ENCODE data around the gene SUSD6.

SUSD6 gene, protein sequence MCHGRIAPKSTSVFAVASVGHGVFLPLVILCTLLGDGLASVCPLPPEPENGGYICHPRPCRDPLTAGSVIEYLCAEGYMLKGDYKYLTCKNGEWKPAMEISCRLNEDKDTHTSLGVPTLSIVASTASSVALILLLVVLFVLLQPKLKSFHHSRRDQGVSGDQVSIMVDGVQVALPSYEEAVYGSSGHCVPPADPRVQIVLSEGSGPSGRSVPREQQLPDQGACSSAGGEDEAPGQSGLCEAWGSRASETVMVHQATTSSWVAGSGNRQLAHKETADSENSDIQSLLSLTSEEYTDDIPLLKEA

DNA sequence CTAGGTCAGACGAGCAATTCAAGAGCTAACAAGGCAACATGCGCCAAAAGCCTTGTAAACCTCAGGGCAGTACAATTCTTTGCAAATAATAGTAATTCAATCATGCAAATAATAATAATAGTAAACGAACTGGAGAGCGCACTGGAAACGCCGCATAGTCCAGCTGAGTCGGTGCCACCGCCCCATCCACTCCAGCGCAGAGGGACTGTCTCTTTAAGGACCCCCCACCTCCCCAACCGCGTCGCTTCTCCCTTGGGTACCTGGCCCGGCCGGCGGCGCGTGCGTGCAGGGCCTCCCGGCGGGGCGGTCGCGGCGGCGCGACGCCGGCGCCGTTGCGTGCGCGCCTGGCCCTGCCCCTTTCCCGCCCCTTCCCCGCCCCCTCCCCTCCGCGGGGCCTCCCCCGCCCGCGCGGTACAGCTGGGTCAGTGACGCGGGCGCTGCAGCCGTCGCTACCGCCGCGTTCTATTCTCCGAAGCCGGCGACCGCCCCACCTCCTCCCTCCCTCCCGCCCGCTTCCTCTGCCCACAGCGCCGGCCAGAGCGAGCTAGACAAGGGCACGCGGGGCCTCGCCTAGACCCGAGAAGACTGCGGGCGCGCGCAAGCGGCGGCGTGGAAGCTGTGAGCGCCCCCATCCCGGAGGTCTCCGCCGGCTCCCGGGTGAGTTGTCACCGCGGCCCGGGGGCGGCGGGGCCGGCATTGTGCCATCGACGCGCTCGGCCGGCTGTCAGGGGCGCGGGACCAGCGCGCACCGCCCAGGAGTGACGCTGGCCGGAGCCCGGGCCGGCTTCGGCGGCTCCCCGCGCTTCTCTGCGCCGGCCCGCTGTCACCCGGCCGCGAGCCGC, at the start of gene SUSD6:
Gene SUSD6, plus strand, starts transcription at position 425 of the 842 bp plus-strand sequence. CDS start 46,997 bp downstream, outside the sequence.
- peak; percentile 97 for DNase-seq (ENCODE audit: low spot score)

DNA sequence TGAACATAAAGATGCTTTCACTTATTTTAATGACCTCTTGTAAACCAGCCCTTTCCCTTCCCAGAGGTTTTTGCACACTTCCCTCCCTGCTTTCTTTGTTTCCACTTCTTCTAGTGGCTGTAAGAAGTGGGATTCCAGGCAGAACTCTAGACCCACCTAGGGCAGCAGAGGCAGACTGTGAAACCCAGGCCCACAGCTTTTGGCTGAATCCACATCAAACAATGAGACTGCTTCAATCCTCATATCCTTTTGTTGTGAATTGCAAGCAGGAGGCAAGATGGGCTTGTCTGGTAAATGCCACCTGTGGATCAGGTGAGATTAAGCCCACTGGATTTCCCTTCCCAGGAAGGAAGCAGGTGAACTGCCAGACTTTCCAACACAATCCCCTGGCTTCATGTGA, 49.5 kb upstream of the SUSD6 start:
- no peak for DNase-seq (ENCODE audit: low spot score)

DNA sequence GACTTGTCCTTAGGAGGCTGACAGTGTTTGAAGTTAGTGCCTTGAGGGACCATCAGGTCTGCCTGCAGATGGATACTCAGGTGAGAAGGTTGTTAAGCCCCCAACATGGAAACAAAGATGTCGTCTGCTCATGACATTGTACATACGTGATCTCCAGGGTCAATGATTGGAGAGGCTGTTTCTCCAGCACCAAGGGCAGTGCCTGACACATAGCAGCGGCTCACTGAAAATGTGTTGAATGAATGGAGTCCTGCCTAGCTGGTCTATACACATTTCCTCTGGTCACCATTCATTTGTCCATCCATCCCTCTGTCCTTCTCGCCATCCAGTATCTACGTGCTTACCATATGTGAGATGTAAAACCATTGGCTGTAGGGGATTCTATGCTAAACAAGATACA, 43.8 kb upstream of the SUSD6 start:
- DNase-seq (ENCODE audit: low spot score), result no peak

DNA sequence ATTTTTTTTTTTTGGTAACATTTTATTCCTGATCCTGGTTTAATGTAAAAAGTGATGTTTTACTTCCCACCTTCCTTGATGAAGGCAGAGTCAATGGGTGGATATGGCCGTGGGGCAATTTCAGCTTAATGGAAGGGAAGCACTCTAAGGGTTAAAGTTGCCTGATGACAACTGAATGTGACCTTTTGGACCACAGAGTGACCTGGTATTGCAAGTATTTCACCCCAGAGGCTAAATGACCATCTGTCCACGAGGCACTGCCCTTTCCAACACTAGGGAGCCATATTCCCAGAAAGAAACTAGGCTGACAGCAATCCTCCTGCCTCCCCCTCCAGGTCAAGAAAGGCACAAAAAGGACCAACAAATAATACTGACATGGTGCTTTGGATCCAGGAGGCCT, 41.5 kb upstream of the SUSD6 start:
- DNase-seq (ENCODE audit: low spot score), result no peak

DNA sequence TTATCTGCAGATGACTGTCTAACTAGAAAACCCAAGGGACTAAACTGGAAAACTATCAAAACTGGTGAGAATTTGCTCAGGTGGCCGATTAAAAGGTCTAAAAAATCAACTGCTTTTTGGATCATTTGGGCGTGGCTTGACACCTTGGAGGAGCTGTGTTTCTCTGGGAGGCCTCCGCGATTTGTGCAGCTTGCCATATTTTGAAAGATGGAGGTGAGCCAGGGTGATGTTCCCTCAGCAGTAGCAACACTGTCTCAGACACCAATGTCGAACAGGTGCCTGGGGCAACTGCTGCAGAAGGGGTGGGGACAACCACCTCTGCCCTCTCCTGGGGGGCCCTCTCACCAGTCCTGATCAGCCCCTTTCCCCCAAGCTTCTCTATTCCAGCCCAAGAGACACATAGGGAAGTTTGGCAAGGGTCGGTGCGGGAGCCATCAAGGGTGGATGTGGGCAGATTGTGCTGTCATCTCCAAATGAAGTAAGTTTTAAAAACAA, 40.5 kb upstream of the SUSD6 start:
- DNase-seq (ENCODE audit: low spot score), result no peak

DNA sequence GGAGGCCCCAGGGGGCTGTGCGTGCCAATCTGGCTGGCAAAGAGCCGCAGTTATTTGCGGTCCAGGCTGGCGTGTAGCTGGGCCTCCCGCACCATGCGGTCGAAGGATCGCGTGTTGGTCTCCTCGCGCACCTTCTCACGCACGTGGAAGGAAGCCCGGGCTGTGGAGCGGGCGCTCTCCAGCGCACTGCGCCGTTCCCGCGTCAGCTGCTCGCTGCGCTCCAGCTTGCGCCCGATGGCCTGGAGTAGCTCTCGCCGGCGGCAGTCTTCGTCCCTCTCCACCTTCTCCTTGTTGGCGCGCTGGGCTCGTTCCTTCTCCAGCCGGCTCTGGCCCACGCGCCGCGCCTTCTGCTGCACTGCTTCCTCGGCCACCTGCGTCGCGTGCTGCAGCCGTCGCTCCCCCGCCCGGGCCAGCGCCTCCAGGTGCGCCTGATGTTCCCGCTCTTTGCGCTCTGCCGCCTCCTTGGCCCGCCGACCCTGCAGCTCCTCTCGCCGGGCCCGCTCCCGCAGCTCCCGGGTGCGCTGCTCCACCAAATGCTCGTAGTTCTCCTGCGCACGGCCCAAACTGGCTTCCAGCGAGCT, 39.9 kb upstream of the SUSD6 start:
- DNase-seq (ENCODE audit: low spot score), result no peak

DNA sequence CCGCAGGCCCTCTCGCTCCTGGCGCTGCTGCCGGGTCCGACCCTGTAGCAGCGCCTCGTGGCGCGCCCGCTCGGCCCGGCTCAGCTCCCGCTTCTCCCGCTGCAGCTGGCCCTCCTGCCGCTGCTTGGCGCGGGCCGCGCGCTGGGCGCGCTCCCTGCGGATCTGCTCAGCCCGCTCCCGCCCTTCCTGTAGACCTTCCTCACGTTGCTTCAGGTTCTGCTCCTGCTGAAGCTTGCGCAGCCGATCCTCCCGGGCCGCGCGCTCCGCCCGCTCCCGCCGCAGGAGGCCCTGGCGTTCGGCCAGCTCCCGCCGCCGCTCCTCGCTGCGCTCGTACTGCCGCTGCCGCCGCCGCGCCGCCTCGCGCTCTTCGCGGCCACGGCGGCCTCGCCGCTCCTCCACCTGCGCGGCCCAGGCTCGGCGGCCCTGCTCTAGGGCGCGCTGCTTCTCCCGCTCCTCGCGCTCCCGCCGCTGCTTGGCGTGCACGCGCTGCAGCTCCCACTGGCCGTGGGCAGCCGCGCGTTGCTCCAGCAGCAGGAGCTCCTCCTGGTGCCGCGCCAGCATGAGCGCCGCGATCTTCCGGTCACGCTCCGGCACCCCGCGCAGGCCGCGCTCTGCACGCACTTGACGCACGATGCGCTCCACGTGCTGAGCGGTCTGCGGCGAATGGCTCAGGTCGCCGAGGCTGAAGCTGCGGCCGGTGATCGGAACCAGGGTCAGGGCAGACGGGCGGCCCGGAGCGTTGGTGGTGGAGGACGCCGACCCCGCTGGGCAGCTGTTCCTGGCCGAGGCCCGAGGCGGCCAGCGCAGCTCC, 39.2 kb upstream of the SUSD6 start:
- DNase-seq (ENCODE audit: low spot score), result no peak

DNA sequence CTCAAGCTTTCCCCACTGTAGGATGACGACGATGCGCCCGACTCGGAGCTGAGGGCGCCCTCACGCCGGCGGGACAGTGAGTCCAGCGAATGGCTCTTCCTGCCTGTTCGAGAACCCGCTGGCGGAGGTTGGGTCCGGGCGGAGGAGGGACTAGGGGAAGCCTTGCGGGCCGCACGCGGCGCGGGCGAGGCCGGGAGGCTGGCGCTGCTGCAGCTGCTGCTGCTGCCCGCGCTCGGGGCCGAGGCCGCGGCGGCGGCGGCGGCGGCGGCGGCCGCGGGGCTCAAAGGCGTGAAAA, 38.6 kb upstream of the SUSD6 start:
- DNase-seq (ENCODE audit: low spot score), result no peak

DNA sequence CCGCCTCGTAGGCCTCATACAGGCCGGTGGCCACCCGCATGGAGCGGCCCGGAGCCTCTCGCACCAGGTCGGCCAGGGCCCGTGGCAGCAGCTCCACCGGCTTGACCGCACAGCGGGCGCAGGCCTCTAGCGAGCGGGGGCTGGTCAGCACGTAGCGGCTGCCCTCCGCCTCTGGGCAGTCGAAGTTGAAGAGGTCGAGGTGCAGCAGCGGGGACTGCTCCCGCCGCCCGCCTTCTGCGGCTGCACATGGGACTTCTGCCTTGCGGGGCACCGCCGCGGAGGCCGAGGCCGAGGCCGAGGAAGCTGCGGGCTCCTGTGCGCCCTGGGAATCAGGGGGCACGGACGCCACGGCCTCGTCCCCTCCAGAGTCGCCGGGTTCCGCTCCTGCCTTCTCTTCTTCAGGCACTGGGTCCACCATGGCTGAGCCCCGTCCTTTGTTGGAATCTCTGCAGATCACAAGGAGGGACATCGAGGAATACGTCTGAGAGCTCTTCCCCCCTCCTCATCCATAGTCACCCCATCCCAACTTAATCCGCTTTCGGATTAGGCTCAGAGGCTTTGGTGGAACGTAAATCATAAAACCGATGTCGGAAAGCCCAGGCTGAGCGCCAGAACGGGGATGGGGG, 38.1 kb upstream of the SUSD6 start:
- DNase-seq (ENCODE audit: low spot score), result no peak

DNA sequence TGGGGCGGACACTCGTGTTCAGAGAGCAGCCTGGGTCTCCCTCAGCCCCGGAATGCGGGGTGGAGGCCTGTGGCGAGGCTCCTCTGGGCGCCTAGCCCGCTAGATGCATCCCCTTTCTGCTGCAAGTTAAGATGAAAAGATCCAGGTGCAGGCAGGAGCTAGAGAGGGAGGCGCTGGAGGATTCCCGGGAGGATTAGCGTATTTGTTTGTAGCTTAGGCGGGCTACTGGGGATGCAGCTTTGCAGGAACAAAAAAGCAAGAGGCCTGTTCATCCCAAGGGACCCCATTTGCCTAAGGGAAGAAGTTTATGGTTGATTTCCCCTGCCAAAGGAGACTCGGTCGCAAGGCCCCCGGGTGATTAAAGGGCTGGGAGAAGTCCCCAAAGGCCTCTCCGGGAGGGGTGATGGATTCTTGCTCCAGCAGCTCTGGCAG, 37.5 kb upstream of the SUSD6 start:
- no peak for DNase-seq (ENCODE audit: low spot score)

DNA sequence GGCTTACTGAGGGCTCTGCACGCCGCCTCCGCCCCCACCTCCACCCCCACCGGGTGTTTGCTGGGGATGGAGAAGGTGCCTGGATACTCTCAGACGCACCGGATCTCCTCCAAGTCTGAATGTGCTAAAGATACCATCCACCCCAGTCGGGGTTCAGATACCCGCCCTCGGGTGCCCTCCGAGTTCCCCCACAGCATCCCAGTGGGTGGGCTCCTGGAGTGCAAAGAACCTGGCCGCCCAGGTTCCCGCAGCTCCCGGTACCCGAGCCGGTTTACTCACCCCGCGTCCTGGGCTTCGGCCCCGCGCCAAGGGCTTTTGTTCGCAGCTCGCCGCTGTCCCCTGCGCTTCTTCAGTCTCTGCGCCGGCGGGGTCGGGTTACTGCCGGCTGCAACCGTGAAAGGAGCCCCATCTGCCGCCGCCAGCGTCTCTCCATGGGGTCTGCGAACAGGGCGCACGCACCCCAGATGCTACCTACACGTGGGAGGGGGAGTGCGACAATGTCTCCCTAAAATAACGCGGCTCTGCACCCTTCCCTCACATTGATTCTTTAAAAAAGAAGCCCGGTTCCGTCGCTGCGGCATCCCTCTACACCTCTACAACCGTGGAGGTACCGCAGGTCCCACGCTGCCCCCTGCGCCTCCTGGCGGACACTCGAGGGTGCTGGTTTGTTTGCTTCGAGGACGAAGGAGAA, 37.0 kb upstream of the SUSD6 start, which contains the start of gene CCDC177:
Gene CCDC177, minus strand, starts transcription at position 609 of the 691 bp plus-strand sequence. CDS start 1,249 bp downstream, outside the sequence.
- peak; percentile 65 for DNase-seq (ENCODE audit: low spot score)

DNA sequence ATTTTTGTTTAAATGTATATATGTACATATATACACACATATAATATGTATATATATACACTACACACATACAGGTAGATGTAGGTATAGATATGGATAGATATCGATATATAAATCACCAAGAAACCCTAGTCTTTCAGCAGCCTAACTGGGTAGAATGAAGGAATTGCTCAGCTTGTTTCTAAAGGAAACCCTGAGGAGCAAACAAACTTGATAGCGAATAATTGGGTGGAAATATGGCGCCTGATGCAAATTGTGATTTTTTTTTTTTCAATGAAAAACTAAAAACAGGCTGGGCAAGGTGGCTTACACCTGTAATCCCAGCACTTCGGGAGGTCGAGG, 36.5 kb upstream of the SUSD6 start:
- no peak for DNase-seq (ENCODE audit: low spot score)

DNA sequence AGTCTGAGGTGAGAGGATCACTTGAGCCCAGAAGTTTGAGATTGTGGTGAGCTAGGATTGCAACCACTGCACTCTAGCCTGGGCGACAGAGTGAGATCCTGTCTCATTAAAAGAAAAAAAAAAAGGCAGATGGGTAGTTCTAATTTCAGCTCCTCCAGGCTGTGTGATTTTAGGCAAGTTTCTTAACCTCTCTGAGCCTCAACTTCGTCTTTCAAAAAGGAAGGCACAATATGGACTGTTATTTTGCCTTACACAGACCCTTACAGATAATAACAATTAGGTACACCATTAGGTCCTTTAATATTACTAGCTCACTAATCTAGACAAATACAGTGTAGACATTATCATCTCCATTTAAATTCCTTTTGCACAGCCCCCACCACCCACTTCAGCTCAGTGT, 31.9 kb upstream of the SUSD6 start:
- no peak for DNase-seq (ENCODE audit: low spot score)

DNA sequence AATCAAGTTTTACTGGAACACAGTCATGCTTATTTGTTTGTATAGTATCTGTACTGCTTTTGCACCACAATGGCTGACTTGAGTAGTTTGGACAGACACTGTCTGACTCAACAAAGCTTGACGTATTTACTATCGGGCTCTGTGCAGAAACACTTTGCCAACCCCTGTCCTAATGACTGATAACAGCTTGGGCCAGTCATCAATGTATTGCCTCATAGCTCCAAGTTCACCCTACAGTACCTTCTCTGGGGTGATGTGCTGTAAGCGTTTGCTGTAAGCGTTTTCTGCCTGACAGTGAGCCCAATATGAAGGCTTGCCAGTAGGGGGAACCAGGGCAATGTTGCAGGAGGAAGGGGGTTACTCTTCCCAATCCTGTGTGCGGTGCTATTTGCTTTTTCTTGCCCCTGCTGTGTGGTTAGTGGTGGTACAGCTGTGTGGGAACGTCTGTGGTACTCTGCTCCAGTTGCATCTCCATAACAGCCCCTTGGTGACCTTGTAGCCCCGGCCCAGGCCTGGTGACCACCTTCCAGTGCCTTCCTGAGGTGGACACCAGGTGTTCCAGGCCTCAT, 31.3 kb upstream of the SUSD6 start:
- DNase-seq (ENCODE audit: low spot score), result peak; percentile 53

DNA sequence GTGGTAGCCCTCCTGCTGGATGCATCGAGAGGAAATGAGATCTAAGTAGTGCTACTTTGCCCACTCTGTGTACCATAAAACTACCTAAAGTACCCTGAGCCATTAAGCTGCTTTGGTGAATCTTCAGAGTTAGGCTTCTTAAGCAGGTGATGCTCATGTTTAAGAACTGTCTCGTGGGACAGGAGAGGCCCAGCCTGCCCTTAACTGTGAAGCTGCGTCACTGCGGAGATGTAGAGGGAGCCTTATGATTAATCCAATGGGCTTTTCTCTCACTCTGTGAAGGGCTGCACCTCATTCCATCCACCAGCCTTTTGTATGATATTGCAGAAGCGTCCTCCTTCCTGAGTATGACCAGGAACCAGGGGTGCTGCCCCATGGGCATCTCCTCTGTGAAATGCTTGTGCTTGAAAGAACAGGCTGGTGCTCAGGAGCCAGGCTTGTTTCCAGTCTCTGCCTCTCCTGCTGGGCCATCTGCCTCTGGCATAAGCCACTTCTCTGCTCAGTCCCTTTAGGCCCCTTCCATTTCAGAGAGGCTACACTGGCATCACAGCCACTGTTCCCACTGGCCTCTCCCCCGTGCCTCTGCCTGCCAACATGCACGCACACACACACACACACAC, 30.0 kb upstream of the SUSD6 start:
- DNase-seq (ENCODE audit: low spot score), result no peak

DNA sequence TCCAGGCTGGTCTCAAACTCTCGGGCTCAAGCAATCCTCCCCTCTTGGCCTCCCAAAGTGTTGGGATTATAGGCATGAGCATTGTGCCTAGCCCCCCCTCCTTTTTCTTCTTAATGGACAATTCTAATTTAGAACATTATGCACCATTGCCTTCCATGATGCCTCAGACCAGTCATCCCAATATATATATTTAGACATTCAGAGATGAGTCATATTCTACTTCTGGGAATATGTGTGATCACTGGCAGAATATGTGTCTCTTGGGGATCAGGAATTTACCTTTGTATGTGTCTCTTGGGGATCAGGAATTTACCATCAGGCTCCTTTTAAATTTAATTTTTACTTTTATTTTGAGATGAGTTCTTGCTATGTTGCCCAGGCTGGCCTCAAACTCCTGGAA, 29.2 kb upstream of the SUSD6 start:
- peak; percentile 29 for DNase-seq (ENCODE audit: low spot score)

DNA sequence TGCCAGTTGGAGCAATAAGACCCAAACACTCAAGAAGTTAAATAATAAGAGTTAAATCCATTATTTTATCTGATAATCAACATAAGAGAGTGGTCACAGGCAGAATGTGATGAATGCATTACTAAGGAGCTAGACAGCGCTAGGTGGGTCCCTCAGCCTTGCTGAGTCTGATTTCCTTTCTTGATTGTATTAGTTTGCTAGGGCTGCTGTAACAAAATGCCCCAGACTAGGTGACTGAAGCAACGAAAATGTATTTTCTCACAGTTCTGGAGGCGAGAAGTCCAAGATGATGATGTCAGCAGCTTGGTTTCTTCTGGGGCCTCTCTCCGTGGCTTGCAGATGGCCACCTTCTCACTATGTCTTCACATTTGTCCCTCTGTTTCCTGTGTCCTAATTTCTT, 28.6 kb upstream of the SUSD6 start:
- no peak for DNase-seq (ENCODE audit: low spot score)

DNA sequence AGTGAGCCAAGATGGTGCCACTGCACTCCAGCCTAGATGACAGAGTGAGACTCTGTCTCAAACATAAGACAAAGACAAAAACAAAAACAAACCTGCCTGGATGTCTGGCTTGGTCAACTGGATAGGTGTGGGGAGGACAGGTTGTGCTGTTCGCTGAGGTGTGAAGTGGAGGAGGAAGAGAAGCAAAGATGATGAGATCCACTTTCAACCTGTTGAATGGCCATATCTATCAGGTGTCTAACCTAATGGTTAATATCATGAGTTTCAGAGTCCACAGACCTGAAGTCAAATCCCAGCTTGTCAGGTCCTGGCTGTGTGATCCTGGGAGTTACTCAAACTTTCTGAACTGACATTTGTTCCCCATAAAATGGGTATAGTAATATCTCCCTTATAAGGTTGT, 27.0 kb upstream of the SUSD6 start:
- DNase-seq (ENCODE audit: low spot score), result no peak

DNA sequence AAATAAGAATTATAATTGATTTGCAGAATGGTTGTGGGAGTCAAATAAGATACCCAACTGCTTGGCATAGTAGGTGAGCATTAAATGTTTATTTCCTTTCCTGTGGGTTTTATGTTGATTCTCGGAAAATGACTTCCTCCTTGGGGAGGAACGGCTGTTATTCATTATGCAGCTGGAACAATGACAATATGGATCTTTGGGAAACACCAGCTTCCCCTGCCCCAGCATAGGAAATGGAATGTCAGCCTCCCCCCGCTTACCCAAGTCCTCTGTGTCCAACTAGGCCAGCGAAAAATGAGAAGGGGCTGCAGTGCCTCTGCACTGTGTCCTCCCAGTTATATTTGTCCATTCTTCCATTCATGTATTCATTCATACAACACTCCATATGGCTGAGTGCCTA, 25.0 kb upstream of the SUSD6 start:
- DNase-seq (ENCODE audit: low spot score), result peak; percentile 43

DNA sequence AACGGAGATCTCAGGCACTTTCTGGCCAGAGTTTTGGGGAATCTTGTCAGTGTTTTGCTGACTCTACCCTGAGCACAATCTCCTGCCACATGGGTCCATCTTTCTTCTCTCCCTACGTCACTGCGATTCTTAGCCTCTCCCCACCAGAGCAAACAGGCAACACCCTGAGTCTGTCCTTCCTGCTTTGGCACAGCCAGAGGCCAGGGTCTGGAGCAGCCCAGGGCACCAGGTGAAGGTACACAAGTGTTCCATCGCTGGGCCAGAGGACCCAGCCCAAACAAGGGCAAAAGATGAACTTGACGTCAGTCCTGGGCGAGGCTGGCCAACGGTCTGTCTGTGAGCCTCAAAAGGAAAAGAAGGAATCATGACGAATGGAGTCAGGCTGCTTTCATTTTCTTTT, 24.0 kb upstream of the SUSD6 start:
- no peak for DNase-seq (ENCODE audit: low spot score)
